ENCODE measurements around the gene TBC1D1.

TBC1D1 gene

DNA sequence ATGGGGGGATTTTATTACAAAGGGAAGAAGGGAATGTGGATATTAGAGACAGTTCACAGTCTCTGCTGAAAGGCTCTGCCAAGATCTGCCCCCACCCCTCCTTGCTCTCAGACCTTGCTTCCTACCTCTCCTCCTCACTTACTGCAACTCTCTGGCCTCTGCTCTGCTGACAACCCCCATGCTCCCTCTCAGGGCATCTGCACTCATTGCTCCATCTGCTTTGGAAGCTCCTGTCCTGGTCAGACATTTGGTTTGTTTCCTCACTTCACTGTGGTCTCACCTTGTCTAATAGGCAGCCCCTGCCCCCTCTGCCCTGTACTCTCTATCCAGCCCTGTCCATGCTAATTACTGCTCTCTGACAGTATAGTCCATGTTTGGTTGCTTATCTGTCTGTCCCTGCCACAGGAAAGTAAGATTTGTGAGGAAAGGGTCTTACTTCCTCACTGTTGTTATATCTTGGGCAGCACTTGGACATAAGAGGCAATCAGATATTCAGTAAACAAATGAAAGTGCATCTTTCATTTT is 258.6 kb downstream of the TBC1D1 start:
- DNase-seq (no peak), ATAC-seq (no peak)

DNA sequence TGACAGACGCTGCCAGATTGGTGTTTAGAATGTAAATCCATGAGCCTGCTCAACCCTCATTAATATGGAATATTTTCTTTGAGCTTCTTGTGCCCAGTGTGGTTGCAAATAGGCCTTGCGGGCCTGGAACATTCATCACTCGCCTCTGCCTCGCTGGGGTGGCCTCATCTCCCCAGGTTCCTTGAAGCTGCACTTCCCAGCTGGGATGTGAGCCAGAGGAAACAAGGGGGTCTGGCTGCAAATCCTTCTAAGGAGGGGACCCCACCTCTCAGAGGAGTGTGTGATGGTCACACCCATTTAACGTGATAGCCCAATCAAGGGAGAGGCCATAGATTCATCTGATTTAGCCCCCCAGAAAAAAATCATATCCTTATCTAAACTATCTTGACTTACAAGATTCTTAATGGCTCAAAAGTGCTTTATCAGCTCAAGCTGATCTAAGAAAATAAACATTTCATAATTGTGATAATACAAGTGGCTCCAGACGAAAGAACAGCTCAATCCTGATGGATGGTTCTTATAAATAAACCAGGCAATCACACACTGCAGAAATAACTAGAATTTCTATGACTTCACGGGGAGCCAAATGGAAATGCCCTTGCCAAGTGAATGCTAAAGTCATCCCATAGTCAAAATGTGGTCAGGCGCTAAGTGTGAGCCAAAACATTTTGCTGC is 259.2 kb downstream of the TBC1D1 start:
- ATAC-seq (no peak), DNase-seq (no peak)

DNA sequence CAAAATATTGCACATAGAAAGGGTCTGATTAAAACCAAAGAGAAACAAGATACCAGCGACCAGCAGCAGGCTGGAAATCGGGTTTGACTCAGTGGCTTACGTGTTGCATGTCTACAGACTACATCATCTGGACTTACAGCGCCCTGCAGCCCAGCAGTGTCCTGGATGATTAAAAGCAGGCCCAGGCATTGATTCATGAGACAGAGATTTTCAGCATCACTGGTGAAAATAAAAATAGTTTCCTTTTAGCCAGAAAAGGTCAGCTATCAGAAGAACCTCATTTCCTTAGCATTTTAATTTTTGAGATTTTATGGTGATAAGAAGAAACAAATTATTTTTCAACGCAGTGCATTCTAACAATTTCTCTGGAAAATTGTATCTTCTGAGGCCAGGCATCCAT is 259.9 kb downstream of the TBC1D1 start:
- ATAC-seq (no peak), DNase-seq (no peak)

DNA sequence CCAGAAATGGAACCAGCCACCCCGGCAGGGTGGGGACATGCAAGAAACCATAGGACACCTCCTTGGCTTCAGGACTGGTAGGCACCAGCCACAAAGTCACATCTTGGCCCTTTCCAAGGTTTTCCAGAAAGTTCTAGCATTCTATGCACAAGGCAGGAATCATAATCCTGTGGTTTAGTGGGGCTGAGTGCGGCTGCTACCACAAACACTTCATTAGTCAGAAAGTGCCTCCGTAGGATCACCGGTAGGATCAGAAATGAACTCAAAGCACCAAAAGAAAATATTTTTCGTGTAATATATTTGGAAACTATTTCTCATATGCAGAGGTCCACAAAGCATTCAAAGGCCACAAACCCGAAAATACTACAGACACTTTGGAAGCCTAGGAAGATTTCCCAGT is 261.0 kb downstream of the TBC1D1 start:
- ATAC-seq (no peak), DNase-seq (no peak)

DNA sequence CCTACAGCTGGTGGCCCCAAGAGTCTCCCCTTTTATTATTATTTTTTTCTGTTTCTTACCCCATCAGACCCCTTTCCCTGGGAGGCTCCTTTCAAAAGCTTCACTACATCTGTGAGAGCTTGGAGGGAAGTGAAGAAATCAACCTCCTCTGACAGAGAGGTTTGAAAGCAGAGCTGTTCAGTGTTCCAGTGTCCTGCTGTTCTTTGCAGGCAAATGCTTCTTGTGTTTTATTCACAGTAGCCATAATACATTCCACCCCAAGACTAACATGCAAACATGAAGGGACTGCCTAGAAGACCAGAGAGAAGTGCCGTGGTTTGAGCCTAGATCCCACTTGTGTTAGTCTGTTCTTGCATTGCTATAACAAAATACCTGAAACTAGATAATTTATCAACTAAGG is 261.4 kb downstream of the TBC1D1 start:
- ATAC-seq (no peak), DNase-seq (no peak)

DNA sequence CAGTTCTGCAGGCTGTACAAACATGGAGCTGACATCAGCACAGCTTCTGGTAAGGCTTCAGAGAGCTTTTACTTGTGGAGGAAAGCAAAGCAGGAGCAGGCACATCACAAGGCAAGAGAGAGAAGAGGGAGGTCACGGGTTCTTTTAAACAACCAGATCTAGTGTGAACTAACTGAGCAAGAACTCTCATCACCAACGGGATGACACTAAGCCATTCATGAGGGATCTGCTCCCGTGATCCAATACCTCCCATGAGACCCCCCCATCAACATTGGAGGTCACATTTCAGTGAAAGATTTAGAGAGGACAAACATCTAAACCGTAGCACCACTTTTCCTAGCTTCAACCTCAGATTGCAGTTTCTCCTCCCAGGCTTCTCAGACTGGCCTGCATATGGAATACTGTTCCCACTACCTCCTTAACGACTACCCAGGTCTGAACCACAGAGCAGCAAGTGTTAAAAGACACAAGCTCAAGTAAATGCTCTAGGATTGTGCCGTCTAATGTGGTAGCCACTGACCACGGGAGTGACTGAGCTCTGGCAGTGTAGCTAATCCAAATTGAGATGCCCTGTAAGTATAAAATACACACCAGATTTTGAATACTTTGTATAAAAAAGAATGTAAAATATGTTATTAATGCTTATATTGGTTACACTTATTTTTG is 262.0 kb downstream of the TBC1D1 start:
- ATAC-seq = no peak
- no peak for DNase-seq

DNA sequence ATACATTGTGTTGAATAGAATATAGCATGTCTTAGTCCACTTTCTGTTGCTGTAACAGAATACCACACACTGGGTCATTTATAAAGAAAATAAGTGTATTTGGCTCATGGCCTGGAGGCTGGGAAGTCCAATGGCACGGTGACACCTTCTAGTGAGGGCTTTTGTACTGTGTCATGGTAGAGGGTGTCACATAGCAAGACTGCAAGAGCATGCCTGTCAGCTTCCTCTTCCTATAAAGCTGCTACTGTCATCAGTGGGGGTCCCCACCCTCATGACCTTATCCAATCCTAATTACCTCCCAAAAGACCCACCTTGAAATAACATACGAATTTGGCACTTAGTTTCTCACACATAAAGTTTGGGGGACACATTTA is 262.5 kb downstream of the TBC1D1 start:
- ATAC-seq (no peak), DNase-seq (no peak)

DNA sequence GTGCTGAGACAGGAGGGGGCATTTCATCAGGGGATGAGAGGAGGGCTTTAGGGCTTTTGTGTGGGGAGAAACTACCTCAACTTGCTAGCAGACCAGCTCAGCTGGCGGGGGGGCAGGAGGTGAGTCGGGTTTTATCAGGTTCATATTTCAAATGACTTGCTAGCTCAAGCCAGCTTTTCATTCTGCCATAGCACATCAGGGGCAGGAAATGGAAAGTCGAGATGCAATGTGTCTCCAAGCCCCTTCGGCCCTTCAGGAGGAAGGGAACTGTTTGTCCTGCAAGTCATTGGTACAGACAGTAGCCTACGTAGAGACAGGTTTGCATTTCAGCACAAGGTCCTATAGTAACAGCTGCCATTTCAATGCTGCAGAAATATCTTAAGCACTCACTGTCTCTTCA is 263.4 kb downstream of the TBC1D1 start:
- DNase-seq (no peak), ATAC-seq (no peak)

DNA sequence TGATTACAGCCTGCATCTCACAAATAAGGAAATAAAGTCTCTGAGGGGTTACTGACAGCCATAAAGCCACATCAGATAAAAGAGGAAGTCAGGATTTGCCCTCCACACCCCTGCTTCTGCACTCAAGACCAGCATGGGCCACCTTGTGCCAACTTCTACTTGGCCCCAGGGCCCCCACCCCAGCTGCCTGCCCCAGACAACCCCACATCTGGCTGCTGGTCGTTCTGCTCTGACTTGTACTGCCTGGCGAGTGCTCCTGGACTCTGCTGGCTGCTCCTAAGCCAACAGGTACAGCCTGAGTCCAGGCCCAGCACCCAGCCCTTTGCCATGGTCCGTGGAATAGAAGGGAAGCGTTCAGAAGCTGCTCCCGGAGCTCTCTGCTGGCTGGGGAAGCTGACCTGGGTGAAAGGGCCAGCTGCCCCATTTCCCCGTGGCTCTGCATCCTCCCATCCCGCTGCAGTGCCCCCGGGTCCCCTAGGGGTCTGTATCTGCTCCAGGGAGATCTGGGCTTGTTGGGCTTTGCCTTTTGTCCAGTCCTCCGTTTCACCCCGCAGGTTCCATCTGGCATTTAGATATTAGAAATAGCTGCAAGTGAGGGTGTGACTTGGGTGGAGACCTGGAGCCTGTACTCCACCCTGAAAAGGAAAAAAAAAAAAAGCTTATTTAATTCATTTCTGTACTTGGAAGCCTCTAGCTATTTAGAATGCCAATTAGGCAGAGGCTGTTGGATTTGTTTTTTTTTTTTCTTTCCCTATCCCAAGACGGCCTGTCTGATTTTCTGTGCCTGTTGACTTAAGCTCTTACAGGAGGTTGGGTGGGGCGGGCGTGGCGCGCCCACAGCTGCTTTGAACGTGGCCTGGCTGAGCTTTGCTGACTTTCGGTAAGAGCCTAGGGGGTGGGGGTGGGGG is 264.1 kb downstream of the TBC1D1 start:
- DNase-seq = no peak
- no peak for ATAC-seq

DNA sequence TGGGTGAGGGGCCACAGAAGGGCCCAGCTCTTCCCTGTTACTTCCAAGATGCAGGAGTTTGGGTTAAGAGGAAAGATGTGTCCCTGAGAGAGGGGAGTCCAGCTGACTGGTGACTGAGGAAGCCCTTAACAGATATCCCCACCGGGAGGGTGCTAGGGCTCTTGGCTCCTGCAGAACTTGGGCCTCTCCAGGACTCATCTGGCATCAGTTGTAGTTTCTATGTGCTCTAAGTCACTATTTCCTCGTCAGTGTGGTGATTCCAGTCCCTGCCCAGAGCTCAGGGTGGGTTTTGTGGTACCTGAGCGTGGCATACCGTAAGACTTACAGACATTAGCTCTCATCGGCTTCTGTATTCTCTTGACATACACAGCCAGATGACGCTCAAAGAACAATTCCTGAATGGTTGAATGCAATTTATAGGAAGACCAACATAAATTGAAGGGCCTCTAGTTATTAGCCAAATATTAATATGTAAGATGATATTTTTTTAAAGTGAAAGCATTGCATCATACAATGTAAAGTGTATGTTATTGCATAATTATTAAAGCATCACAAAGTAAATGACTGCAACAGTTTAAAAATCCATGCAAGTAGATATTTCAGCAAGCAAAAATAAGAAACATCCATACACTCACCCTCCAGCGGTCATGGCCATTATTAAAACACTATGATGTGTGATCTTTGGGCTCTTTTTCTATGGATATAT is 264.9 kb downstream of the TBC1D1 start:
- no peak for DNase-seq
- ATAC-seq = no peak

DNA sequence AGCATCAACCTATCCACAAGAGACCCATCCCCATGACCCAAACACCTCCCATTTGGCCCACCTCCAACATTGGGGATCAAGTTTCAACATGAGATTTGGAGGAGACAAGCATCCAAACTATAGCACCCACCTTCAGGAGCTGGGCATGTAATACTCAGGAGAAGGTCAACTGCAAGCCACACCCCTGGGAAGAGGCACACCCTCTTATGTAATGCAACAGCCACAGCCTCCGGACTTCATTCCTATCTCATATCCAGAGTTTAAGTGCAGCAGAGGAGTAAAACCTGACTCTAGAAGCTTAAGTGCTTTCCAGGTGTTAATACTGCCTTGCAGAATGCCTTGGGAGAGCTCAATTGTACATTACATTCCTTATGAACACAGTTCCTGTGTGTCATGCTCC is 266.7 kb downstream of the TBC1D1 start:
- DNase-seq (no peak), ATAC-seq (no peak)

DNA sequence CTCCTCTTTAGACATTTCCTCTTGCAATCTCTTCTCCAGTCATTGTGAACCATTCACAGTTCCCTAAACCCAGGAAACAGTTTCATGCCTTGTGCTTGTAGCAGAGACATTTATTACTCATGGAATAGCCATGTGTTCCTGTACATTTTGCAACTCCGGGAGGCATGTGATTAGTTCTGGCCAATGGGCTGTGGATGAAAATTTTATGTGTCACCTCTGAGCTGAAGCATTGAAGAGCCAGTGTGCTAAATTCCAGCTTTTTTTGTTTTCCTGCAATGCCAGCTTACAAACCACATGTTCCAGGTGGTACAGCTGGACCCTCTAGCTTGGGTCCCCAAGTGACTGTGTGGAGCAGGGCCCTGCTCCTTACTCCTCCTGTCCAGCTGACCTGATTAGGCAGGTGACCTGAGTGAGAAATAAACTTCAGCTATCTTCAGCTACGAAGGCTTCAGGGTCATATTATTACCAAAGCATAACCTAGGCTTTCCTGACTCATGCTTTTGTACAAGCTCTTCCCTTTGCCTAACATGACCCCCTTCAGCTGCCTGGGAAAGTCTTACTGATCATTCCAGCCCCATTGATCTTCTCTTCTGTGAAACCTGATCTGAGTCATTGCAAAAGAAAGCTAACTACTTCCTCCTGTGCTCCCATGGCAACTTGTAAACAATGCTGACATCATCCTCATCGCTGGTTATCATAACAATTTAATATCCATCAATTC is 269.8 kb downstream of the TBC1D1 start:
- peak; percentile 85 for ATAC-seq

DNA sequence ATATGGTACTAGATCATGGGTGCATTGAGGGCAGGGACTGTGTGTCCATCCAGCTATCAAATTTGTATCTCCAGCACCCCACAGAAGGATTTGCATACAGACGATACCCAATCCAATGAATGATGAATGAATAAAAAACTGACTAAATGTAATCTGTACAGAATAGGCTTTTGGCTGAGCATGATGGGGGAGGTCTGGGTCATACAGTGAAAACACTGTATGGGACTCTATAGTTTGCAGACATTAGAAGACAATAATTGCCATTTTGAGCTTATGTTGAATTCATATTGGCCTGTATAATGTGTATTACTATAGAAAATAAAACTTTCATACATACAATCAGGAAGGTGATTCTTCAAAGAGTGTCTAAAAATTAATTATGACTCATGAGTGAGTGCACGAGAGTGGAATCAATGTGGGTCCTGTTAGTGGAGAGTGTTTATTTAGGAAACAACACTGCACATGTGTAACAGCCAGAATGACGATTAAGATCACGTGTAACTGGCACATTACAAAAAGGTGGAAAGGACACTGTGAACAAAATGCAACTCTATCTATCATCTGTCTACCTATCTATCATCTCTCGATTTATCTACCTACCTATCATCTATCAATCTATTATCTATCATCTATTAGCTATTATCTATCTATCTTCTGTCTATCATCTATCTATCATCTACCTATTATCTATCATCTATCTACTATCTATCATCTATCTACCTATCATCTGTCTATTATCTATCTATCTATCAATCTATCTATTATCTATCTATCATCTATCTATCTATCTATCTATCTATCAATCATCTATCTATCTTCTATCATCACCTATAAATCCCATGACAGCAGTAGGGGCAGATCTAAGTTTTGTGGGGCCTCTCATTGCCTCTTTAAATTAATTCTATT is 270.6 kb downstream of the TBC1D1 start:
- DNase-seq = no peak

More for the DNA sequence above, 269.8 kb downstream of the TBC1D1 start:
- peak; percentile 42 for DNase-seq

DNA sequence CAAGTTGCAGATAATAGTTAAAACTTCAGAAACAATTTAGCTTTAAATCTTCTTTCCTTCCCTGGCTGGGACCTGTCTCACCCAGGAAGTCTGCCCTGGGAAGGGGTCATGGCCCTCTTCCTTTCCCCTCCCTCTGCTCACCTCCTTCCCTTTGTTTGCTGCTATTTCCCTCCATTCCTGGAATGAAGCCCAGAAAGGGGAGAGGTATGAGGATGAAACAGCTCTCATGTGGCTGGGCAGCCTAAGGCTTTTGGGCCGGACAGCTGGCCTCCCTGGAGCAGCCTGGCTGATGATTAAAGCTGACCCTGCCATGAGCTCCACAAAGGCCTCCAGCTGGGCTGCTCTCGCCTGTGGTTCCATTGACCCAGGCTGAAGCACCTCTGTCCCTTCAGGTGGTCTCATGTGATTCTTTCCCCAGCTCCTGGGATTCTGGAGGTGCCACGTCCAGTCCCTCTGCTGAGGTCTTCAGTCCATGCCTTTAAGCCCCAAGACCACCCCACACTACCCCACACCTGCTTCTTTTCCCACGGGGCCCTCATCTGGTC is 271.4 kb downstream of the TBC1D1 start:
- no peak for DNase-seq
- no peak for ATAC-seq

More for the DNA sequence above, 270.6 kb downstream of the TBC1D1 start:
- no peak for ATAC-seq

DNA sequence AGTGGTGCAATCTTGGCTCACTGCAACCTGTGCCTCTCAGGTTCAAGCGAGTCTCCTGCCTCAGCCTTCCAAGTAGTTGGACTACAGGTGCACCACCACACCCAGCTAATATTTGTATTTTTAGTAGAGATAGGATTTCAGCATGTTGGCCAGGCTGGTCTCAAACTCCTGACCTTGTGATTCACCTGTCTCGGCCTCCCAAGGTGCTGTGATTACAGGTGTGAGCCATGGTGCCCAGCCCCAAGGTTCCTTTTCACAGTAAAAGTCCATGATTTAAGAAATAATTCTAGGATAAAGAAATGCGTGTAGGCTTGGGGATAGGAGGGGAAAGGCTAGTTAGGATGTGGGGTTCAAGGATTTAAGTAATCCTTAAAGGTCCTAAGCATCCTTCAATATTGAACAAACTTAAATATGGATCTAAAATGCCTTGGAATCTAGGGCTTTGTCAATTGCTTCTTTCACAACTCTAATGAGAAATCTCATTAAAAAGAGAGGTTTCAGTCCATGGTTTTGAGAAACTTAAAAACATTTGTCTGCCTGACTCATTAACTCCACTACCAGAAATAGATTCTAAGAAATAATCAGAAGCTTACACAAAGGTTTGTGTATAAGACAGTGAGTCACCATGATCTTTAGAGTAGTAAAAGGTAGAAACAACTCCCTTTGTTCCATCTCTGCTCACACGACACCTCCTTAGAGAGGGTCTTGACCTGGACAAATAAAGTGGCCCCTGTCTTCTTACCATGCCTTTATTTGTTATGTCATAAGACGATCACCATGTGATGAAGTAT is 272.5 kb downstream of the TBC1D1 start:
- DNase-seq (no peak), ATAC-seq (peak; percentile 78)

DNA sequence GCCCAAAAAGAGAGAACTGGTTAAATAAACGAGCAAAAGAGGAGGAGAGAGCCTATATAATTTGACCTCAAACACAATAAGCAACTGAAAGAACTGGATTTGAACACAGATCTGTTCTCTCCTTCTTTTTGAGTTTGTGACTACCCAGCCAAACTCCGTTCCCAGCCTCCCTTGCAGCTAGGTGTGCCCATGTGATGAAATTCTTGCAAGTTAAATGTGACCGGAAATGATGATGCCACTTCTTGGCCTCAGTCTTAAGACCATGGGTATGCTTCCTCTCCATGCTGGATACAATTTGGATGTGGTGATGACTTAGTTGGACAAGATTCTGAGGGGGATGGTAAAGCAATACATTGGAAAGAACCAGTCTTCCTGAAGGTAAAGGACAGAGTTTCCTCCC is 273.5 kb downstream of the TBC1D1 start:
- ATAC-seq = no peak
- DNase-seq = no peak

DNA sequence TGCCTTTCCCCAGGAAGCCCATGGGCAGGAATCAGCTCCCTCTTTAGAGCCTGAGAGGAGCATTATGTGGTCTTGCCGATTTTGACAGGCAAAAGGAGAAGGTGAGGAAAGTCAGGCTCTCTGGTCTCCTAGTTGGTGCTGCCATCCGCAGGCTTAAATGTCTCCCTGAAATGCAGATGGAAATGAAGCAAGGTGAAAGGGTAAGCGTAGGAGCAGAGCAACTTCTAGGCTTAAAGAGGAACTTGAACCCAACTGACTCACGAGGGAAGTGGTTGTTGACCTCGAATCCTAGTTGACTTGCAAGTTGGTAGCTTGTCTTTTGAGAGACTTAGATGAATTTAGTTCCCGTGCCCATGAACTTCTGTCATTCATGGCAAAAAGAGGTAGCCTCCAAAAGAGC is 275.2 kb downstream of the TBC1D1 start:
- no peak for ATAC-seq
- no peak for DNase-seq

DNA sequence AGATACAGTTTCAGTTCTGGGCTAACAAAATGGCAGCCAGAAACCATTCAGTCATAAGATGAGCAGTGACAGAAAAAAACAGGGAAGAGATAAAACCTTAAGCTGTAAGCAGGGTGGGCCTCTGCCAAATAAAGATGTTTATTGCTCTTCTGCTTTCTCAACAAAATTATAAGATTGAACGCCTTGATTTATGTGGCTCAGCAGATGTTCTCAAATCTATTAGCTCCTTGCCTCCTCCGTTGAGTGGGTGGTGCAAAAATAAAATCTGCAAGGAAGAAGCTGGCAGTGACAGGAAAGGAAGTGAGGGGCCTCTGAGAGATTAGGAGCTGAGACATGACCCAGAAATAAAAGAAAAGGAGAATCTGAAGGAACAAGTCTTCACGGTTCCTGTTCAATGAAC is 275.9 kb downstream of the TBC1D1 start:
- DNase-seq (no peak), ATAC-seq (no peak)

DNA sequence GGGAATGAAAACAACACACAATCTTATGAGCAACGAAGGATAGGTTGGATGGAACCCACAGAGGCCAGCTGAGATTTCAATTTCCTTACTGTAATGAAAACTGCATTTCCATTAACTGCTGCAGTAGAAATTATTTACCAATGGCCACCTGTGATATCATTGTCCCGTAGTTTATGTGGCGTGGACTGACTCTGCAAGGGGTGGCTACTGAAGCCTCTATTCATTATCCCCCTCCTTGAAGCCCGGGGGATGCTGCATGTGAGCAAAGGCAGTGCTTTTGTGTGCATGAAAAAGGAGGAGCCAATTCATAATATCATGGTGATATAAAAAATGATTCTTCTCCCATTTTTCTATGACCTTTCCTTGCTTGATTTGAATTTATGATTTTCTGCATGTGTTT is 277.1 kb downstream of the TBC1D1 start:
- no peak for DNase-seq
- no peak for ATAC-seq

All from stimulated activated naive CD8-positive, alpha-beta T cell treated with anti-CD3 and anti-CD28 coated beads, Interleukin-15, Interleukin-2, amounts not matched to agents 100 U/mL and 50 U/mL, for 24 hours (primary cell).